CD4-positive, alpha-beta memory T cell (primary cell): ENCODE measurements around the gene SMO. TPM values are rescaled to one million over a fixed set of nuclear protein-coding genes. Genes with fewer than 3 reads are reported as not detected.

ENCODE experiments used
- CTCF ChIA-PET: fragments of 350-600 bp; sonication (Branson Sonifier 250); formaldehyde crosslinking; loops from one replicate; lab custom pipeline; 2021; ENCODE audit warnings: inconsistent platforms; ENCODE audit not compliant: partially characterized antibody; lab: Charles Lee
- POLR2A ChIA-PET: fragments of 350-600 bp; sonication (Branson Sonifier 250); formaldehyde crosslinking; loops from one replicate; lab custom pipeline; 2021; ENCODE audit not compliant: partially characterized antibody; lab: Charles Lee
- DNase-seq, 5 donors: peaks; one replicate each; pipeline versions ENCODE4 v3.0.0 to v3.0.0-alpha.2; 2020 to 2022; ENCODE audit warnings: mixed read lengths in 1 of 5
- H3K27ac ChIP-seq: one replicate; pipeline ENCODE4 v1.7.0; 2013; ENCODE audit warnings: low read depth, low read length
- H3K27me3 ChIP-seq: 2 replicates; pipeline ENCODE4 v1.7.0; 2013; ENCODE audit warnings: mild to moderate bottlenecking, low read length, moderate library complexity; ENCODE audit not compliant: insufficient read depth
- H3K36me3 ChIP-seq: 2 replicates; pipeline ENCODE4 v1.7.0; 2013; ENCODE audit warnings: mild to moderate bottlenecking, low read length, moderate library complexity; ENCODE audit not compliant: insufficient read depth
- H3K4me1 ChIP-seq: 2 replicates; pipeline ENCODE4 v1.7.0; 2013; ENCODE audit warnings: mild to moderate bottlenecking, low read length, moderate library complexity; ENCODE audit not compliant: insufficient read depth
- H3K4me3 ChIP-seq, 2 donors: one replicate each; pipeline ENCODE4 v1.7.0; 2013; ENCODE audit warnings: low read length in 2 of 2, mild to moderate bottlenecking in 1 of 2
- H3K9me3 ChIP-seq, 2 donors: one replicate each; pipeline ENCODE4 v1.7.0; 2013; ENCODE audit warnings: low read length in 2 of 2, control low read depth in 1 of 2; ENCODE audit not compliant: control insufficient read depth in 1 of 2
- H3K27ac Mint-ChIP-seq, 7 donors: one replicate each; pipeline ENCODE4 v1.8.0; 2020 to 2021; ENCODE audit warnings: mixed read lengths in 7 of 7, mild to moderate bottlenecking in 6 of 7, inconsistent platforms in 3 of 7, moderate library complexity in 3 of 7
- H3K27me3 Mint-ChIP-seq, 2 donors: one replicate each; pipeline ENCODE4 v1.8.0; 2020 to 2021; ENCODE audit warnings: mixed read lengths in 2 of 2
- H3K36me3 Mint-ChIP-seq, 2 donors: one replicate each; pipeline ENCODE4 v1.8.0; 2020 to 2021; ENCODE audit warnings: mixed read lengths in 2 of 2, inconsistent platforms in 1 of 2, mild to moderate bottlenecking in 1 of 2
- H3K4me1 Mint-ChIP-seq, 4 donors: one replicate each; pipeline ENCODE4 v1.8.0; 2020 to 2021; ENCODE audit warnings: mixed read lengths in 4 of 4, mild to moderate bottlenecking in 1 of 4
- H3K4me3 Mint-ChIP-seq, 8 donors: one replicate each; pipeline ENCODE4 v1.8.0; 2020 to 2021; ENCODE audit warnings: mixed read lengths in 8 of 8, mild to moderate bottlenecking in 7 of 8, moderate library complexity in 6 of 8, inconsistent platforms in 3 of 8
- H3K9me3 Mint-ChIP-seq, 8 donors: one replicate each; pipeline ENCODE4 v1.8.0; 2020 to 2021; ENCODE audit warnings: mixed read lengths in 8 of 8, mild to moderate bottlenecking in 5 of 8, inconsistent platforms in 3 of 8, moderate library complexity in 1 of 8
- intact Hi-C: fragments of 100-400 bp; cut with micrococcal nuclease; formaldehyde crosslinking; loops from one replicate; pipeline ENCODE4 v1.15.1; 2023
- polyA plus RNA-seq, 2 donors: library from polyadenylated mRNA; unstranded; fragments of 300-500 nt; fragmentation: Illumina TruSeq; gene quantifications; one replicate each; pipeline ENCODE4 v1.2.3, GENCODE V29; 2021
- total RNA-seq, 2 experiments: library from RNA; stranded (reverse); gene quantifications; one replicate each; pipeline ENCODE4 v1.2.3, GENCODE V29; 2021

SMO gene
- total and polyA plus RNA-seq, 4 experiments from 2014 or later = not detected

- Mint-ChIP-seq H3K27ac (no peak overlapping the region), H3K27me3 (peaks cover 0 to 5% of the 10 kb centered on the region in 2 donors), H3K36me3 (peaks cover 0 to 9% of the 10 kb centered on the region in 2 donors), H3K4me1 (peaks cover 0 to 2% (median 0%) of the 10 kb centered on the region in 4 donors), H3K4me3 (no peak overlapping the region), H3K9me3 (no peaks in the 10 kb centered on the region)
- Histone ChIP-seq H3K4me3 (no peak overlapping the region), H3K36me3 (no peaks in the 10 kb centered on the region), H3K4me1 (no peaks in the 10 kb centered on the region), H3K27ac (no peak overlapping the region), H3K9me3 (no peaks in the 10 kb centered on the region), H3K27me3 (no peaks in the 10 kb centered on the region)
- CTCF ChIA-PET = interaction anchor here (1.1 to 2.4 kb wide), 5 partner anchors 11 to 135 kb away, joined by 3 to 23 read pairs (median 12); no protein-coding TSS in a partner anchor
- POLR2A ChIA-PET = no interaction called here
- intact Hi-C loops = no loop called here
- DNase-seq = no peak
These were observed 25.7 kb upstream of the SMO start for GRCh38 chr7:129162732-129163131.

- intact Hi-C loops = loop anchor here (1.0 to 2.0 kb wide), 2 partner anchors 107 to 309 kb away; no protein-coding TSS in a partner anchor
- peak in 4 of 5 donors; percentile 22 to 37 (median 24) for DNase-seq
- Histone ChIP-seq H3K27me3 (no peaks in the 10 kb centered on the region), H3K27ac (no peak overlapping the region), H3K36me3 (no peaks in the 10 kb centered on the region), H3K4me3 (no peak overlapping the region), H3K4me1 (peaks cover 4% of the 10 kb centered on the region), H3K9me3 (no peaks in the 10 kb centered on the region)
- ChIA-PET POLR2A (no interaction called here), CTCF (interaction anchor here (0.5 to 2.4 kb wide), 46 partner anchors 8 to 778 kb away, joined by 3 to 23 read pairs (median 4); partner anchors contain the start of gene TSPAN33)
- no peak overlapping the region for H3K27ac Mint-ChIP-seq
- peaks cover 0 to 10% of the 10 kb centered on the region in 2 donors for H3K27me3 Mint-ChIP-seq
- H3K4me3 Mint-ChIP-seq = no peak overlapping the region
- peaks cover 0 to 9% of the 10 kb centered on the region in 2 donors for H3K36me3 Mint-ChIP-seq
- peaks cover 2 to 5% (median 3%) of the 10 kb centered on the region in 4 donors for H3K4me1 Mint-ChIP-seq
- H3K9me3 Mint-ChIP-seq = no peaks in the 10 kb centered on the region
These were observed 24.4 kb upstream of the SMO start for GRCh38 chr7:129163875-129164544.

- no peaks in the 10 kb centered on the region for H3K27me3 ChIP-seq
- H3K4me3 ChIP-seq = no peak overlapping the region
- H3K36me3 ChIP-seq = no peaks in the 10 kb centered on the region
- POLR2A ChIA-PET = no interaction called here
- H3K4me1 ChIP-seq = peaks cover 9% of the 10 kb centered on the region
- Mint-ChIP-seq H3K27me3 (peaks cover 0 to 10% of the 10 kb centered on the region in 2 donors), H3K4me1 (peaks cover 3 to 14% (median 7%) of the 10 kb centered on the region in 4 donors), H3K9me3 (no peaks in the 10 kb centered on the region), H3K36me3 (peaks cover 0 to 9% of the 10 kb centered on the region in 2 donors), H3K4me3 (no peak overlapping the region), H3K27ac (no peak overlapping the region)
- CTCF ChIA-PET = interaction anchor here (1.4 kb wide), 2 partner anchors 16 to 34 kb away, joined by 3 to 6 read pairs; no protein-coding TSS in a partner anchor
- intact Hi-C loops = no loop called here
- DNase-seq = no peak
- no peaks in the 10 kb centered on the region for H3K9me3 ChIP-seq
- H3K27ac ChIP-seq = no peak overlapping the region
These were observed 21.7 kb upstream of the SMO start for GRCh38 chr7:129166745-129167144.

GRCh38 chr7:129167817-129168216, 20.6 kb upstream of the SMO start:
- Mint-ChIP-seq H3K4me1 (peaks cover 3 to 14% (median 7%) of the 10 kb centered on the region in 4 donors), H3K9me3 (no peaks in the 10 kb centered on the region), H3K36me3 (peaks cover 0 to 9% of the 10 kb centered on the region in 2 donors), H3K4me3 (peak overlapping the region in 6 of 8 donors; percentile 15 to 74 (median 46)), H3K27me3 (peaks cover 0 to 10% of the 10 kb centered on the region in 2 donors), H3K27ac (no peak overlapping the region)
- Histone ChIP-seq H3K4me3 (no peak overlapping the region), H3K27me3 (no peaks in the 10 kb centered on the region), H3K36me3 (no peaks in the 10 kb centered on the region), H3K4me1 (peaks cover 9% of the 10 kb centered on the region), H3K27ac (no peak overlapping the region), H3K9me3 (no peaks in the 10 kb centered on the region)
- ChIA-PET POLR2A (no interaction called here), CTCF (interaction anchor here (0.5 to 1.2 kb wide), 4 partner anchors 10 to 125 kb away, joined by 3 to 7 read pairs (median 3); no protein-coding TSS in a partner anchor)
- DNase-seq = no peak
- intact Hi-C loops = no loop called here

- Histone ChIP-seq H3K27me3 (no peaks in the 10 kb centered on the region), H3K4me1 (peaks cover 9% of the 10 kb centered on the region), H3K4me3 (no peak overlapping the region), H3K36me3 (no peaks in the 10 kb centered on the region), H3K9me3 (no peaks in the 10 kb centered on the region), H3K27ac (no peak overlapping the region)
- Mint-ChIP-seq H3K27me3 (peaks cover 0 to 10% of the 10 kb centered on the region in 2 donors), H3K9me3 (no peaks in the 10 kb centered on the region), H3K4me1 (peaks cover 3 to 14% (median 7%) of the 10 kb centered on the region in 4 donors), H3K27ac (peak overlapping the region in 1 of 7 donors; percentile 74), H3K36me3 (peaks cover 0 to 9% of the 10 kb centered on the region in 2 donors), H3K4me3 (peak overlapping the region; percentile 15 to 74 (median 45))
- ChIA-PET POLR2A (no interaction called here), CTCF (interaction anchor here (0.9 to 1.2 kb wide), 3 partner anchors 11 to 77 kb away, joined by 3 to 7 read pairs (median 3); no protein-coding TSS in a partner anchor)
- DNase-seq = no peak
- intact Hi-C loops = no loop called here
These were observed 20.0 kb upstream of the SMO start for GRCh38 chr7:129168231-129169021.

GRCh38 chr7:129169171-129169671, 19.2 kb upstream of the SMO start:
- Mint-ChIP-seq H3K4me1 (peaks cover 2 to 14% (median 7%) of the 10 kb centered on the region in 4 donors), H3K27ac (no peak overlapping the region)
- POLR2A ChIA-PET = no interaction called here

More at GRCh38 chr7:129169171-129169671, 19.2 kb upstream of the SMO start:
- Histone ChIP-seq H3K27me3 (no peaks in the 10 kb centered on the region), H3K4me1 (peaks cover 9% of the 10 kb centered on the region), H3K27ac (no peak overlapping the region), H3K4me3 (no peak overlapping the region), H3K9me3 (no peaks in the 10 kb centered on the region), H3K36me3 (no peaks in the 10 kb centered on the region)
- CTCF ChIA-PET = no interaction called here
- Mint-ChIP-seq H3K27me3 (peaks cover 0 to 11% of the 10 kb centered on the region in 2 donors), H3K4me3 (peak overlapping the region; percentile 62 to 81 (median 72)), H3K36me3 (peaks cover 0 to 9% of the 10 kb centered on the region in 2 donors), H3K9me3 (peaks cover 0 to 2% (median 0%) of the 10 kb centered on the region in 8 donors)
- DNase-seq = peak in 2 of 5 donors; percentile 11 to 13
- intact Hi-C loops = no loop called here
